ENCODE results near the gene MATN3. TPM values are rescaled to one million over a fixed set of nuclear protein-coding genes. Genes with fewer than 3 reads are reported as not detected.

The MATN3 gene
- total RNA-seq, 1 donor from 2014 or later = 8.9 TPM

DNA sequence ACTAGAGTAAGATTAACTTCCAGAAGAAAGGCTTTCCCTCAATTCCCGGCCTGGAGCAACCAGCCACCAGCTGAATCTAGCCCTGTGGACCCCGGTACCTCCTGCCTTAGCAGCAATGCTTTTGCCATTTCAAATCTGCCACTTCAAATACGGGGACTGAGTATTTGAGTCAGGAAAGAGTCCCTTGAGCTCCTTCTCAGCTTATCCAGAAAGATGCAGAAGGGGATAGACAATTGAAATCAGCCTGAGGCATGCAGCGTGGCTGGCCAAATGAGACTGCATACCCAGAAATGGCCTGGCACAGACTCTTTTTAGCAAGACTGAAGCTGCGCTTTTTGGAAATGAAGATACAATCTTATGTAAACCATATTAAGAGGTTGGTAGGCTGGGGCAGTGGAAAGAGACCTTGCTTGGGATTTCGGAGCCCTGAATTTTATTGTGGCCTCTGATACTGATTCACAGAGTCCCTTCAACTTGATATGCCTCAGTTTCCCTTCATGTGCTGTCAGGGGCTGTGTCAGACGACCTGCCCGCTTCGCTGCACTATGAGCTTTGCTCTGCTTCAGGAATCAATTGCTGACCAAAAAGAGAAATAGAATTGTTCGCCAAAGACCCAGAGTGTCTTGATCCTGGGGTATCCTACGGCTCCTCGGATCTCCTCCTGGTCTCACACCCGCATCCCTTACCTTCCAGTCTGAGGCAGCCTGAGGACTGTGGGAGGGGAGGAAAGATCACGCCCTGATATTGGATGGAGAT, 1.0 kb downstream of the MATN3 start:
- no peak for DNase-seq (ENCODE audit: low spot score)
- Mint-ChIP-seq H3K36me3 (ENCODE audit: low read depth, unreplicated experiment) (no peaks in the 10 kb centered on the region), H3K4me3 (ENCODE audit: unreplicated experiment) (peak overlapping the region; percentile 82), H3K27me3 (ENCODE audit: unreplicated experiment) (peaks cover 4% of the 10 kb centered on the region), H3K27ac (ENCODE audit: unreplicated experiment) (no peak overlapping the region), H3K9me3 (ENCODE audit: unreplicated experiment) (no peaks in the 10 kb centered on the region), H3K4me1 (ENCODE audit: unreplicated experiment) (peaks cover 14% of the 10 kb centered on the region)
- TF ChIP-seq, protein P1, sequence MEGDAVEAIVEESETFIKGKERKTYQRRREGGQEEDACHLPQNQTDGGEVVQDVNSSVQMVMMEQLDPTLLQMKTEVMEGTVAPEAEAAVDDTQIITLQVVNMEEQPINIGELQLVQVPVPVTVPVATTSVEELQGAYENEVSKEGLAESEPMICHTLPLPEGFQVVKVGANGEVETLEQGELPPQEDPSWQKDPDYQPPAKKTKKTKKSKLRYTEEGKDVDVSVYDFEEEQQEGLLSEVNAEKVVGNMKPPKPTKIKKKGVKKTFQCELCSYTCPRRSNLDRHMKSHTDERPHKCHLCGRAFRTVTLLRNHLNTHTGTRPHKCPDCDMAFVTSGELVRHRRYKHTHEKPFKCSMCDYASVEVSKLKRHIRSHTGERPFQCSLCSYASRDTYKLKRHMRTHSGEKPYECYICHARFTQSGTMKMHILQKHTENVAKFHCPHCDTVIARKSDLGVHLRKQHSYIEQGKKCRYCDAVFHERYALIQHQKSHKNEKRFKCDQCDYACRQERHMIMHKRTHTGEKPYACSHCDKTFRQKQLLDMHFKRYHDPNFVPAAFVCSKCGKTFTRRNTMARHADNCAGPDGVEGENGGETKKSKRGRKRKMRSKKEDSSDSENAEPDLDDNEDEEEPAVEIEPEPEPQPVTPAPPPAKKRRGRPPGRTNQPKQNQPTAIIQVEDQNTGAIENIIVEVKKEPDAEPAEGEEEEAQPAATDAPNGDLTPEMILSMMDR (IDR thresholded peaks at IDR 0.05; ENCODE audit: unreplicated experiment) = no peak

DNA sequence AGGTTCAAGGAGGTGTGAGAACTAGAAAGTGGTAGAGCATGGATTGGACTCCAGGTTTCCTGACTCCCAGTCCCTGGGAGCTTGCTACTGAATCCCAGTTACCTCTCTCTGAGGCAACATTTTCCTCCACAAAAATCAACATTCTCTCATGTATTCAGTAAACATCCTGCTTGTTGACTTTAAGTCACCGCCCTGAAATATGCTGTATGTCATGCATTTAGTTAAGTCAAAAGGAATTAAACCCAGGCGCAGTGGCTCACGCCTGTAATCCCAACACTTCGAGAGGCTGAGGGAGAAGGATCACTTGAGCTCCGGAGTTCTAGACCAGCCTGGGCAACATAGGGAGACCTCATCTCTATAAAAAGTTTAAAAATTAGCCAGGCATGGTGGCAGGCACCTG, 3.8 kb downstream of the MATN3 start:
- DNase-seq (ENCODE audit: low spot score) = no peak
- no peak overlapping the region for H3K4me3 Mint-ChIP-seq (ENCODE audit: unreplicated experiment)
- no peaks in the 10 kb centered on the region for H3K36me3 Mint-ChIP-seq (ENCODE audit: low read depth, unreplicated experiment)
- H3K27me3 Mint-ChIP-seq (ENCODE audit: unreplicated experiment) = peaks cover 4% of the 10 kb centered on the region
- H3K9me3 Mint-ChIP-seq (ENCODE audit: unreplicated experiment) = no peaks in the 10 kb centered on the region
- no peak overlapping the region for H3K27ac Mint-ChIP-seq (ENCODE audit: unreplicated experiment)
- TF ChIP-seq, protein P1 (IDR thresholded peaks at IDR 0.05; ENCODE audit: unreplicated experiment) = no peak
- H3K4me1 Mint-ChIP-seq (ENCODE audit: unreplicated experiment) = peaks cover 12% of the 10 kb centered on the region

DNA sequence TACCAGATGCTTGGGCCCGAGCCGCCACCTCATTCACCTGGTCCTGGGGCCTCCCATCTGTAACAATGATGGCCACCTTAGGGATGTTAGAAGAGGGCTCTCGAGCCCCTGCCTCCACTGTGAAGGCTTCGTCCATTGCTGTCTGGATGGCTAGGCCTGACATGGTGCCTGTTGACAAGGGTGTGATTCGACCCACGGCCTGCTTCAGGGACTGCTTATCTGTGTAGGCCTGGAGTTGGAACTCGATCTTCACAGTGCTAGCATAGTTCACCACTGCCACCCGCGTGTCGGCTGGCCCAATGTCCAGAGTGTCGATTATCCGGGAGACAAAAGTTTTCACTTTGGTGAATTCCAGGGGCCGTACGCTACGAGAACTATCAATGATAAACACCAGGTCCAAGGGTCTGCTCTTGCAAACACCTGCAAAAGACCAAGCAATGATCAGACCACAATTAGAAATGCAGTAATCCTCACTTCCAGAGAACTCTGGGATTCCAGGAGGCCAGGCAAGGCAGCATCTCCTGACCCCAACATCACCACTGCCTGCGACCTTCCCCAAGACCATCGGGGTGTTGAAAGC, 6.5 kb downstream of the MATN3 start:
- Mint-ChIP-seq H3K4me3 (ENCODE audit: unreplicated experiment) (no peak overlapping the region), H3K4me1 (ENCODE audit: unreplicated experiment) (no peaks in the 10 kb centered on the region), H3K27ac (ENCODE audit: unreplicated experiment) (no peak overlapping the region), H3K9me3 (ENCODE audit: unreplicated experiment) (no peaks in the 10 kb centered on the region), H3K27me3 (ENCODE audit: unreplicated experiment) (peaks cover 4% of the 10 kb centered on the region), H3K36me3 (ENCODE audit: low read depth, unreplicated experiment) (no peaks in the 10 kb centered on the region)
- TF ChIP-seq, protein P1 (IDR thresholded peaks at IDR 0.05; ENCODE audit: unreplicated experiment) = no peak
- DNase-seq (ENCODE audit: low spot score) = no peak

DNA sequence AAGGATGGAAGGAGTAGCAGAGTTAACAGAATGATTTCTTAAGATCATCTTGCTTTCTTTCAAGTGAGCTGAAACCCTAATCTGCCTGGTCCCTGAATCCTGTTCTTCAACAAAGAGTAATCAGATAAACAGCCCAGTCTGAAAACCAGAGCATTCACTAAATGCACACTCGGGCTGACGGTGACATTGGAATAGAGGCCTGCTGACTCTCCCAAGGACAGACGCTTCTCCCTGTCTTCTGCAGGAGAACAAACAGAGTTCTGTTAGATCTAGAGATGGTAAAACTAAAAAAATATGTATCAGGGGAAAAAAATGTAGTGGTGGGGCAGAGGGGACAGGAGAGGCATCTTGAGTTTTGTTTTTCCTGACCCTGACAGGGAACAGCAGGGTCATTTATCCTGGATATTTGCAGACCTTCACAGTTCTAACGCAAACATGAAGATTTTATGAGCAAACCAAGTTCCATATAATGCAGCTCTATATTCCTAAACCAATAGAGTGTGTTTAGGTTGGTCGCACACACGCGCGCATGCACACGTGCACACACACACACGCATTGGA, 7.3 kb downstream of the MATN3 start:
- H3K9me3 Mint-ChIP-seq (ENCODE audit: unreplicated experiment) = no peaks in the 10 kb centered on the region
- DNase-seq (ENCODE audit: low spot score) = no peak
- no peak overlapping the region for H3K27ac Mint-ChIP-seq (ENCODE audit: unreplicated experiment)
- H3K27me3 Mint-ChIP-seq (ENCODE audit: unreplicated experiment) = peaks cover 4% of the 10 kb centered on the region
- H3K4me3 Mint-ChIP-seq (ENCODE audit: unreplicated experiment) = no peak overlapping the region
- TF ChIP-seq, protein P1 (IDR thresholded peaks at IDR 0.05; ENCODE audit: unreplicated experiment) = no peak
- no peaks in the 10 kb centered on the region for H3K4me1 Mint-ChIP-seq (ENCODE audit: unreplicated experiment)
- H3K36me3 Mint-ChIP-seq (ENCODE audit: low read depth, unreplicated experiment) = no peaks in the 10 kb centered on the region

DNA sequence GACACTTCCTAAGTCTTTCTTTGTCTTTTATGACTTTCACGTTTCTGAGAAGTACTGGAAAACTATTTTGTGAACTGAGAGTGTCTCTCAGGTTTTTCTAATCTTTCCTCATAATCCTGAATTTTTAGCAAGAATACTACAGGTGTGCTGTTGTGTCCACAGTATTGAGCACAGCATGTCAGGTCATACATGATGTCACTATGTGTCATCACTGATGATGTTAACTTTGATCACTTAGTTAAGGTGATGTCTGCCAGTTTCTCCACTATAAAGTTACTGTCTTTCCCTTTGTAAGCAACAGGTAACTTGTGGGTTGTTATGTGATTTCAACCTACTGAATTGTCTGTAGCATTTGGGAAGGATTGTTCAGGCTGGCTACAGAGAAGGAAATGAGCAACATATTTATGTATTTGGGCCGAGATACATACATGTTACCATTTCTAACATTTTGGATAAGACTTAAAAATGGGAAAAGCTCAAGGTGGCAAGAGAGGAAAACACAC, 11.1 kb downstream of the MATN3 start:
- no peak overlapping the region for H3K4me3 Mint-ChIP-seq (ENCODE audit: unreplicated experiment)
- no peaks in the 10 kb centered on the region for H3K4me1 Mint-ChIP-seq (ENCODE audit: unreplicated experiment)
- no peak overlapping the region for H3K27ac Mint-ChIP-seq (ENCODE audit: unreplicated experiment)
- H3K36me3 Mint-ChIP-seq (ENCODE audit: low read depth, unreplicated experiment) = no peaks in the 10 kb centered on the region
- no peaks in the 10 kb centered on the region for H3K27me3 Mint-ChIP-seq (ENCODE audit: unreplicated experiment)
- DNase-seq (ENCODE audit: low spot score) = no peak
- no peaks in the 10 kb centered on the region for H3K9me3 Mint-ChIP-seq (ENCODE audit: unreplicated experiment)
- TF ChIP-seq, protein P1 (IDR thresholded peaks at IDR 0.05; ENCODE audit: unreplicated experiment) = no peak
